HG02798 (cell line): Measurements from ENCODE around the gene ZCRB1.

Experiments
- ATAC-seq: cut with Tn5 transposase; IDR thresholded peaks from one replicate; pipeline ENCODE4 v1.9.1; 2021; ENCODE audit warnings: mild to moderate bottlenecking; ENCODE audit not compliant: unreplicated experiment, poor library complexity

The ZCRB1 gene

GRCh38 chr12:42283739-42284138 lies 42.2 kb downstream of the ZCRB1 start:
- no peak for ATAC-seq

- no peak for ATAC-seq
Measured at GRCh38 chr12:42282294-42282693, 43.6 kb downstream of the ZCRB1 start.

- ATAC-seq: no peak
Measured at GRCh38 chr12:42281844-42282243, 44.0 kb downstream of the ZCRB1 start.

- no peak for ATAC-seq
Measured at GRCh38 chr12:42281278-42281677, 44.6 kb downstream of the ZCRB1 start.

GRCh38 chr12:42278128-42278510 lies 47.8 kb downstream of the ZCRB1 start:
- no peak for ATAC-seq

- ATAC-seq: no peak
Measured at GRCh38 chr12:42277396-42278127, 48.3 kb downstream of the ZCRB1 start.

- ATAC-seq: no peak
Measured at GRCh38 chr12:42275499-42275898, 50.4 kb downstream of the ZCRB1 start.

- no peak for ATAC-seq
Measured at GRCh38 chr12:42273706-42274105, 52.2 kb downstream of the ZCRB1 start.

GRCh38 chr12:42270596-42270995 lies 55.3 kb downstream of the ZCRB1 start:
- no peak for ATAC-seq

- ATAC-seq: no peak
Measured at GRCh38 chr12:42267413-42268190, 58.3 kb downstream of the ZCRB1 start.

GRCh38 chr12:42266579-42267230 lies 59.2 kb downstream of the ZCRB1 start:
- ATAC-seq: no peak

- ATAC-seq: no peak
Measured at GRCh38 chr12:42262271-42262670, 63.6 kb downstream of the ZCRB1 start.
